Activated CD8-positive, alpha-beta T cell treated with anti-CD3 and anti-CD28 coated beads for 36 hours (primary cell): ENCODE measurements around the gene TEDC1. TPM values are rescaled to one million over a fixed set of nuclear protein-coding genes. Genes with fewer than 3 reads are reported as not detected.

Source experiments
- ATAC-seq: fragments of 200-7000 bp; cut with Tn5 transposase; one replicate; pipeline ENCODE4 v1.10.0; 2021; ENCODE audit warnings: mild to moderate bottlenecking, moderate library complexity
- CTCF ChIA-PET: fragments of 350-600 bp; sonication (Branson Sonifier 250); formaldehyde crosslinking; loops from one replicate; lab custom pipeline; 2021; ENCODE audit warnings: antibody characterized with exemption; lab: Charles Lee
- POLR2A ChIA-PET: fragments of 350-600 bp; sonication (Branson Sonifier 250); formaldehyde crosslinking; loops from one replicate; lab custom pipeline; 2021; ENCODE audit warnings: antibody characterized with exemption; lab: Charles Lee
- DNase-seq: peaks from one replicate; pipeline ENCODE4 v3.0.0-alpha.2; 2020
- H3K27ac Mint-ChIP-seq: one replicate; pipeline ENCODE4 v1.8.0; 2021; ENCODE audit warnings: mild to moderate bottlenecking, mixed read lengths
- H3K27me3 Mint-ChIP-seq: one replicate; pipeline ENCODE4 v1.8.0; 2021; ENCODE audit warnings: mixed read lengths
- H3K36me3 Mint-ChIP-seq: one replicate; pipeline ENCODE4 v1.8.0; 2021; ENCODE audit warnings: low read depth, mixed read lengths
- H3K4me1 Mint-ChIP-seq: one replicate; pipeline ENCODE4 v1.8.0; 2021; ENCODE audit warnings: low read depth, mixed read lengths
- H3K4me3 Mint-ChIP-seq: one replicate; pipeline ENCODE4 v1.8.0; 2021; ENCODE audit warnings: mild to moderate bottlenecking, moderate library complexity, mixed read lengths
- H3K9me3 Mint-ChIP-seq: one replicate; pipeline ENCODE4 v1.8.0; 2021; ENCODE audit warnings: mixed read lengths
- intact Hi-C: fragments of 100-400 bp; cut with micrococcal nuclease; formaldehyde crosslinking; loops from one replicate; pipeline ENCODE4 v1.10.0; 2022
- total RNA-seq, 2 experiments: library from RNA; stranded (reverse); gene quantifications; one replicate each; pipeline ENCODE4 v1.2.3, GENCODE V29; 2021
- TF ChIP-seq, protein P1 (sequence below): fragments of 200-600 bp; IDR thresholded peaks from one replicate; pipeline ENCODE4 v1.8.0; 2022; ENCODE audit warnings: antibody characterized with exemption, mild to moderate bottlenecking

TEDC1 gene
- total RNA-seq, 2 experiments from 2014 or later = 30.1 to 31.1 TPM

DNA sequence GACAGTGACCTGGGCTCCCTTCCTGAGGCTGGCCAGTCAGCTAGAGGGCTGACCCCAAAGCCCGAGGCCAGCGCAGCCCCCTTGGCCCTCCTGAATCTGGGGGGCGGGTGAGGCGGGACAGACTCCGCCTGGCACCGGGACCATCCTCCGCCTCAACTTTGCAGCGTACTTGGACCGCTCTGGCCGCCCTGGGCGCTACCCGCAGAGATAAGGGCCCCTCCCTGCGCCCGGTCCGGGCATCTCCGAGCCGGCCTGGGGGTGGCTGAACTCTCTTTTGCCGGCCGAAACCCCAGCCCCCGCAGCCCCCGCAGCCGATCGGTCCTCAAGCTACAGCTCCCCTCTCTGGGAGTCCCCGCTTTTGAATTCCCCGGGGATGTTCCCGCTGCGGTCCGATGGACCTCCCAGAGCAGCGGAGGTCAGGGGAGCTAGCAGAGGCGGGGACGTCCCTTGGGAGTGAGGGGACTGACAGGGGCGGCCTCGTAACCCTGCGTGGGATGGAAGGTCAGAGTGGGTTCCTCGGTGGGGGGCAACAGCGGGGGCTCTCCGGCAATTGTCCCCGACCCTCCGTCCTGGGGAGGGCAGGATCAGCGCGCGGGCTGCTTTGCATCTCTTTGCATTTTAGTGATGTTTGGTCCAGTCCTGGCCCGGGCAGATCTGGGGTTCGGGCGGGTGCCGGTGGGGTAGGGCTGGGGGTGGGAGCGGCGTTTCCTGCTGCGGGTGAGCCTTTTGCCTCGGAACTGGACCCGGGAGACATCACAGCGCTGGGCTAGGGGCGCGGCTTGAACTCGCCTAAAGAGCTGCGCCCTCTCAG is 4.7 kb upstream of the TEDC1 start, which contains the start of gene CRIP1:
Gene CRIP1, plus strand, starts transcription at position 724 of the 811 bp plus-strand sequence. CDS start 374 bp downstream, outside the sequence.
- POLR2A ChIA-PET = interaction anchor here (1.0 kb wide), 1 partner anchor 8 kb away, joined by 3 read pairs; no protein-coding TSS in a partner anchor
- peaks cover 42% of the 10 kb centered on the region for H3K4me1 Mint-ChIP-seq

DNA sequence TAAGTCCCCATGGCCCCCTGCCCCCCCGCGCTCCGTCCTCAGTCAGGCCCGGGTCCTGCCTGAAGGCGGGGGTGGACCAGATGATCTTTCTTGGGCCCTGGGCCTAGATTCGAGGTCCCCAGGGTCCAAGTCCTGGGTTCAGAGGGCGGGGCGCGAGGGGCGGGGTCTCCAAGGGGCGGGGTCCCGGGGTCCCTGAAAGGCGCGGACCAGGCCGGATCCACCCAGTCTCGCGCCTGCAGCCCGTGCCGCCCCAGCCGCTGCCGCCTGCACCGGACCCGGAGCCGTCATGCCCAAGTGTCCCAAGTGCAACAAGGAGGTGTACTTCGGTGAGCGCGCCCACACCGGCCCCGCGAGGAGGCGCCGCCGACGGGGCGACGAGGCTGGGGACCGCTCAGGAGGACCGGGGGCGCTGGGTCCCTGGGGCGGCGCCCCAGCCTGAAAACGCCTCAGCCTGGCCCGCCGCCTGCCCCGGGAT is 4.0 kb upstream of the TEDC1 start:
- Mint-ChIP-seq H3K36me3 (no peaks in the 10 kb centered on the region), H3K27me3 (no peaks in the 10 kb centered on the region), H3K9me3 (no peaks in the 10 kb centered on the region), H3K27ac (no peak overlapping the region), H3K4me3 (peak overlapping the region; percentile 75), H3K4me1 (peaks cover 40% of the 10 kb centered on the region)
- ChIA-PET CTCF (interaction anchor here (1.9 kb wide), 1 partner anchor 116 kb away, joined by 4 read pairs; no protein-coding TSS in a partner anchor), POLR2A (interaction anchor here (1.0 kb wide), 1 partner anchor 8 kb away, joined by 3 read pairs; no protein-coding TSS in a partner anchor)
- ATAC-seq = no peak
- DNase-seq = peak; percentile 56
- TF ChIP-seq, protein P1, sequence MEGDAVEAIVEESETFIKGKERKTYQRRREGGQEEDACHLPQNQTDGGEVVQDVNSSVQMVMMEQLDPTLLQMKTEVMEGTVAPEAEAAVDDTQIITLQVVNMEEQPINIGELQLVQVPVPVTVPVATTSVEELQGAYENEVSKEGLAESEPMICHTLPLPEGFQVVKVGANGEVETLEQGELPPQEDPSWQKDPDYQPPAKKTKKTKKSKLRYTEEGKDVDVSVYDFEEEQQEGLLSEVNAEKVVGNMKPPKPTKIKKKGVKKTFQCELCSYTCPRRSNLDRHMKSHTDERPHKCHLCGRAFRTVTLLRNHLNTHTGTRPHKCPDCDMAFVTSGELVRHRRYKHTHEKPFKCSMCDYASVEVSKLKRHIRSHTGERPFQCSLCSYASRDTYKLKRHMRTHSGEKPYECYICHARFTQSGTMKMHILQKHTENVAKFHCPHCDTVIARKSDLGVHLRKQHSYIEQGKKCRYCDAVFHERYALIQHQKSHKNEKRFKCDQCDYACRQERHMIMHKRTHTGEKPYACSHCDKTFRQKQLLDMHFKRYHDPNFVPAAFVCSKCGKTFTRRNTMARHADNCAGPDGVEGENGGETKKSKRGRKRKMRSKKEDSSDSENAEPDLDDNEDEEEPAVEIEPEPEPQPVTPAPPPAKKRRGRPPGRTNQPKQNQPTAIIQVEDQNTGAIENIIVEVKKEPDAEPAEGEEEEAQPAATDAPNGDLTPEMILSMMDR = no peak
- intact Hi-C loops = loop anchor here (5.0 kb wide), 1 partner anchor 115 kb away; no protein-coding TSS in a partner anchor

More for the DNA sequence above, 4.7 kb upstream of the TEDC1 start, which contains the start of gene CRIP1:
- peak; percentile 24 for DNase-seq
- peak within 1 kb of the TSS; percentile 75 for H3K4me3 Mint-ChIP-seq
- CTCF ChIA-PET = interaction anchor here (1.0 to 1.9 kb wide), 2 partner anchors 9 to 115 kb away, joined by 4 read pairs; no protein-coding TSS in a partner anchor
- peak within 1 kb of the TSS; percentile 70 for H3K27ac Mint-ChIP-seq
- no peaks in the 10 kb centered on the region for H3K36me3 Mint-ChIP-seq
- ATAC-seq = no peak
- intact Hi-C loops = loop anchor here (5.0 kb wide), 1 partner anchor 114 kb away; no protein-coding TSS in a partner anchor
- H3K27me3 Mint-ChIP-seq = no peaks in the 10 kb centered on the region
- H3K9me3 Mint-ChIP-seq = no peaks in the 10 kb centered on the region
- TF ChIP-seq, protein P1 = no peak

- ATAC-seq (no peak), DNase-seq (peak; percentile 68)
- no peaks in the 10 kb centered on the region for H3K27me3 Mint-ChIP-seq
- ChIA-PET POLR2A (interaction anchor here (1.0 kb wide), 1 partner anchor 9 kb away, joined by 3 read pairs; no protein-coding TSS in a partner anchor), CTCF (interaction anchor here (1.9 kb wide), 1 partner anchor 116 kb away, joined by 4 read pairs; no protein-coding TSS in a partner anchor)
- no peaks in the 10 kb centered on the region for H3K36me3 Mint-ChIP-seq
- intact Hi-C loops = loop anchor here (5.0 kb wide), 1 partner anchor 115 kb away; no protein-coding TSS in a partner anchor
- TF ChIP-seq, protein P1 = no peak
- peaks cover 36% of the 10 kb centered on the region for H3K4me1 Mint-ChIP-seq
- peak overlapping the region; percentile 66 for H3K27ac Mint-ChIP-seq
- no peaks in the 10 kb centered on the region for H3K9me3 Mint-ChIP-seq
- peak overlapping the region; percentile 75 for H3K4me3 Mint-ChIP-seq
Observed at GRCh38 chr14:105487449-105487985, 3.5 kb upstream of the TEDC1 start.

DNA sequence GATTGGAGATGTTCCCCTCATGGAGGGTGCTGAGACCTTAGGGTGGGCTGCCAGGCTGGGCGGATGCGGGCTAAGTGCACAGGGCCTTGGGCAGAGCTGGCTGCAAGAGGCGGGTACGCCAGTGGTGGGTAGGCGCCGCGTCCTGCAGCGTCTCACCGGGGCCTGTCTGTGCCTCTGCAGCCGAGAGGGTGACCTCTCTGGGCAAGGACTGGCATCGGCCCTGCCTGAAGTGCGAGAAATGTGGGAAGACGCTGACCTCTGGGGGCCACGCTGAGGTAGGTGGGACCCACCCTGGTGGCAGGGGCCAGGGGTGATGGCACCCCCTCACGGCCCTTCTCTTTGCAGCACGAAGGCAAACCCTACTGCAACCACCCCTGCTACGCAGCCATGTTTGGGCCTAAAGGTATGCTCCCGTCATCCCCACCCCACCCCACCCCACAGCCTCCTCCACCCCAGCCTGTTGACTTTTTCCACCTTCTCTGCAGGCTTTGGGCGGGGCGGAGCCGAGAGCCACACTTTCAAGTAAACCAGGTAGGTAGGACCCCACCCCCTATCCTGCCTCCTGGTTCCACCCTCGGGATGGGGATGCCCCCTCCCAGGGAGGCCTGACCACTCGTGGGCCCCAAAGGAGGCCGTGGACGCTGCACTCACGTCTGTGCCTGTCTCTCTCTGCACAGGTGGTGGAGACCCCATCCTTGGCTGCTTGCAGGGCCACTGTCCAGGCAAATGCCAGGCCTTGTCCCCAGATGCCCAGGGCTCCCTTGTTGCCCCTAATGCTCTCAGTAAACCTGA is 2.9 kb upstream of the TEDC1 start:
- peak overlapping the region; percentile 66 for H3K27ac Mint-ChIP-seq
- intact Hi-C loops = loop anchor here (5.0 kb wide), 1 partner anchor 116 kb away; no protein-coding TSS in a partner anchor
- DNase-seq (peak; percentile 46), ATAC-seq (no peak)
- H3K9me3 Mint-ChIP-seq = no peaks in the 10 kb centered on the region
- H3K4me3 Mint-ChIP-seq = peak overlapping the region; percentile 75
- H3K36me3 Mint-ChIP-seq = no peaks in the 10 kb centered on the region
- TF ChIP-seq, protein P1 = no peak
- no peaks in the 10 kb centered on the region for H3K27me3 Mint-ChIP-seq
- peaks cover 33% of the 10 kb centered on the region for H3K4me1 Mint-ChIP-seq
- POLR2A ChIA-PET = interaction anchor here (0.5 to 3.3 kb wide), 3 partner anchors 20 to 91 kb away, joined by 3 to 11 read pairs (median 3); no protein-coding TSS in a partner anchor
- CTCF ChIA-PET = interaction anchor here (1.2 to 3.2 kb wide), 2 partner anchors 13 to 116 kb away, joined by 4 to 84 read pairs; no protein-coding TSS in a partner anchor
